Measurements from ENCODE around the gene MSL3B.

MSL3B gene

DNA sequence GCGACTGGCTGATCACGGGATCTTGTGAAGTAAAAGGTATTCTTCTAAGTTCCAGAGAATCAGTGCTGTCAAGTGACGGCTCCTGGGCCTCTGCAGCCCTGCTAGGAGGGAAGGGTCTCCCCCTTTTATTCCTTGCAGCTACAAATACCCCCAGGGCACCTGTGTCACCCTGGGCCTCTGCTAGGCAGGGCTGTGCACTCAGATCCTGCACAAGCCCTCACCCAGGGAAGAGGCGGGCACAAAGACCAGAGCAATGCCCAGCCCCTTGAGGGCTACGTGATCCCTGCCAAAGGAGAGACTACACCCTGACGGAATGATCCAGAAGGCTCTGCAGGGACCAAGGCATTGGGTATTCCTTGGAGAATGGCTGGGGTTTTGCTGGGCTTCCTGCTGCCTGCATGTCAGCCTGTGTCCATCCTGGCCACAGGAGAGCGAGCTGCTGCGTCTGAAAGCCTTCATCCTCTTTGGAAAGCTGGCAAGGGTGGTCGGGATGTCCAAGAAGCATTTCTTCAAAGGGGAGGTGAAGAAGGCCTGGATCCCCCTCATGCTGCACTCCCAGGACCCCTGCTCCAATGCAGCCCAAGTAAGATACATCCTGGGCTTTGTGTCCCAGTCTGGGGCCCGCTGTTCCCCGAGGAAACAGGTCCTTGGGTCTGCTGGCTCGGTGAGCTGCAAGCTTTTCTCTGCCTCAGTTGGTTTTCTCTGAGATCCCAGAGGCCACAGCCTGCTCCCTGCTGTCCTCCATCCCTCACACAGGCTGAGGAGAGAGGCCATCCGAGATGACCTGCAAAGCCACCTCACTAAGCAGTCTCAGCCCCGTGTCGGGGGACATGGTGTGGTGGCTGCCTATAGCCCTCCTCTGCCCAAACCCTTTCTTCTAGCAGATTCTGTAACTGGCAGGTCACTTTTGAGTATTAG lies 38.7 kb downstream of the MSL3B start:
- Histone ChIP-seq H3K9me3 (replicated peaks in 1 of 2; ENCODE audit: control insufficient read depth in 2 of 2, insufficient read depth in 1 of 2, low read depth in 1 of 2, low read length in 2 of 2) (no peaks in the 10 kb centered on the region), H2AFZ (ENCODE audit: low read length) (no peak overlapping the region), H3K27ac (replicated peaks; ENCODE audit: low read length) (no peak overlapping the region), H2BK5ac (ENCODE audit: low read length) (no peak overlapping the region), H4K91ac (ENCODE audit: low read depth, low read length, poor library complexity) (no peak overlapping the region), H2BK15ac (ENCODE audit: low read length) (no peak overlapping the region), H3K4me3 (ENCODE audit: low read length in 2 of 2) (no peak overlapping the region), H3K14ac (ENCODE audit: low read length) (no peak overlapping the region), H3K4me1 (ENCODE audit: control insufficient read depth in 2 of 2, insufficient read depth in 1 of 2, low read depth in 1 of 2, low read length in 2 of 2) (peaks cover 6% of the 10 kb centered on the region in 2 donors), H2BK12ac (ENCODE audit: low read length) (peak overlapping the region; percentile 11), H3K4me2 (ENCODE audit: insufficient read depth, low read length, poor library complexity, severe bottlenecking) (no peak overlapping the region), H3K27me3 (ENCODE audit: control insufficient read depth in 3 of 3, insufficient read depth in 3 of 3, low read depth in 1 of 3, low read length in 3 of 3) (no peaks in the 10 kb centered on the region), H3K23ac (ENCODE audit: low read depth, low read length, poor library complexity) (no peak overlapping the region), H3K9ac (ENCODE audit: low read depth, low read length, poor library complexity) (no peak overlapping the region), H3K4ac (ENCODE audit: low read length) (no peak overlapping the region), H4K8ac (ENCODE audit: low read depth, low read length) (peak overlapping the region; percentile 92), H3K79me1 (ENCODE audit: low read depth, low read length) (peaks cover 1% of the 10 kb centered on the region), H2AK5ac (ENCODE audit: low read depth, low read length) (peak overlapping the region; percentile 8), H3K36me3 (replicated peaks in 1 of 2; ENCODE audit: control insufficient read depth in 2 of 2, insufficient read depth in 2 of 2, low read length in 2 of 2) (peaks cover 4 to 14% of the 10 kb centered on the region in 2 donors), H2BK120ac (ENCODE audit: low read depth, low read length) (no peak overlapping the region), H3K18ac (ENCODE audit: low read length) (peak overlapping the region; percentile 41)
- no peak for DNase-seq (ENCODE audit: low spot score)
- WGBS, 2 donors (ENCODE audit: extremely low coverage in 2 of 2, insufficient read length in 2 of 2, insufficient replicate concordance in 1 of 2): no CpG with 5 or more reads among the region's 15 CpGs

DNA sequence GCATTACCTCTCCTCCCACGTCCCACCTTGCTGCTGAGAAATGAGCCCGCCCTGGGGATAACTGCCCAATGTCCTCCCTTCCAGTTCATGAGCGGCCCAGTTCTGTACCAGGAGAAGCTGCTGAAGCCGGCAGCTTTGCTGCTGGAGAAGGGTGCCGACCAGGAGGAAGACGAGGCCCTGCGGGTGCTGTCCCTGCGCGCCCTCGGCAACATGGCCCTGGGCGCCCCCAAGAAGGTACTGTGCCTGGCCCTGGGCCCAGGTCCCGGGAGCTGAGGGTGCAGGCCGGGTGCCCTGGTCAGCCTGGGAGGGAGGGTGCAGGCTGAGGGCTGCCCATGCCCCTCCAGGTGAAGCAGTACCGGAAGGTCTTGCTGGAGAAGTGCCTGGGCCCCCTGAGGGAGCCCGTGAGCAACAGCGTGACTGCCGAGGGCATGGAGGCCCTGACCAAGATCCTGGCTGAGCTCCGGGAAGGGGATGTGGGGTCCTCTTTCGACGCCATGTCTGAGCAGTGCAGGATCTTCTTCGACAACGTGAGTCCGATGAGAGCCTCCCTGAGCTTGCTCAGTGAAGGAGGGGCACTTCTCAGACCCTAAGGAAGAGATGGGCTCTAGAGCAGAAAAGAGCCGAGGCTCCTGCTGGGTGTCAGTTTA lies 39.5 kb downstream of the MSL3B start:
- Histone ChIP-seq H2AFZ (ENCODE audit: low read length) (no peak overlapping the region), H3K23ac (ENCODE audit: low read depth, low read length, poor library complexity) (no peak overlapping the region), H4K91ac (ENCODE audit: low read depth, low read length, poor library complexity) (no peak overlapping the region), H3K9me3 (replicated peaks in 1 of 2; ENCODE audit: control insufficient read depth in 2 of 2, insufficient read depth in 1 of 2, low read depth in 1 of 2, low read length in 2 of 2) (no peaks in the 10 kb centered on the region), H3K27me3 (ENCODE audit: control insufficient read depth in 3 of 3, insufficient read depth in 3 of 3, low read depth in 1 of 3, low read length in 3 of 3) (no peaks in the 10 kb centered on the region), H3K14ac (ENCODE audit: low read length) (peak overlapping the region; percentile 31), H3K4me3 (ENCODE audit: low read length in 2 of 2) (no peak overlapping the region), H3K9ac (ENCODE audit: low read depth, low read length, poor library complexity) (peak overlapping the region; percentile 16), H3K4me2 (ENCODE audit: insufficient read depth, low read length, poor library complexity, severe bottlenecking) (no peak overlapping the region), H3K4me1 (ENCODE audit: control insufficient read depth in 2 of 2, insufficient read depth in 1 of 2, low read depth in 1 of 2, low read length in 2 of 2) (peaks cover 6% of the 10 kb centered on the region in 2 donors), H2AK5ac (ENCODE audit: low read depth, low read length) (peak overlapping the region; percentile 90), H2BK15ac (ENCODE audit: low read length) (peak overlapping the region; percentile 58), H4K8ac (ENCODE audit: low read depth, low read length) (no peak overlapping the region), H3K18ac (ENCODE audit: low read length) (peak overlapping the region; percentile 51), H3K36me3 (replicated peaks in 1 of 2; ENCODE audit: control insufficient read depth in 2 of 2, insufficient read depth in 2 of 2, low read length in 2 of 2) (peaks cover 2 to 7% of the 10 kb centered on the region in 2 donors), H2BK120ac (ENCODE audit: low read depth, low read length) (no peak overlapping the region), H3K4ac (ENCODE audit: low read length) (peak overlapping the region; percentile 27), H2BK12ac (ENCODE audit: low read length) (peak overlapping the region; percentile 95), H3K27ac (replicated peaks; ENCODE audit: low read length) (no peak overlapping the region), H3K79me1 (ENCODE audit: low read depth, low read length) (peaks cover 1% of the 10 kb centered on the region), H2BK5ac (ENCODE audit: low read length) (no peak overlapping the region)
- no peak for DNase-seq (ENCODE audit: low spot score)
- no CpG with 5 or more reads among the region's 24 CpGs for WGBS, 2 donors (ENCODE audit: extremely low coverage in 2 of 2, insufficient read length in 2 of 2, insufficient replicate concordance in 1 of 2)

GRCh38 chr2:233824373-233824772 lies 43.8 kb downstream of the MSL3B start:
- Histone ChIP-seq H4K91ac (ENCODE audit: low read depth, low read length, poor library complexity) (no peak overlapping the region), H3K4me1 (ENCODE audit: control insufficient read depth in 2 of 2, insufficient read depth in 1 of 2, low read depth in 1 of 2, low read length in 2 of 2) (peaks cover 0 to 3% of the 10 kb centered on the region in 2 donors), H2BK12ac (ENCODE audit: low read length) (no peak overlapping the region), H4K8ac (ENCODE audit: low read depth, low read length) (no peak overlapping the region), H2AK5ac (ENCODE audit: low read depth, low read length) (no peak overlapping the region), H3K14ac (ENCODE audit: low read length) (no peak overlapping the region), H2BK120ac (ENCODE audit: low read depth, low read length) (no peak overlapping the region), H3K36me3 (replicated peaks in 1 of 2; ENCODE audit: control insufficient read depth in 2 of 2, insufficient read depth in 2 of 2, low read length in 2 of 2) (no peaks in the 10 kb centered on the region), H3K4me3 (ENCODE audit: low read length in 2 of 2) (no peak overlapping the region), H2BK5ac (ENCODE audit: low read length) (no peak overlapping the region), H2AFZ (ENCODE audit: low read length) (no peak overlapping the region), H3K4ac (ENCODE audit: low read length) (no peak overlapping the region), H3K27ac (replicated peaks; ENCODE audit: low read length) (no peak overlapping the region), H3K4me2 (ENCODE audit: insufficient read depth, low read length, poor library complexity, severe bottlenecking) (peak overlapping the region; percentile 11), H3K9me3 (replicated peaks in 1 of 2; ENCODE audit: control insufficient read depth in 2 of 2, insufficient read depth in 1 of 2, low read depth in 1 of 2, low read length in 2 of 2) (no peaks in the 10 kb centered on the region), H3K23ac (ENCODE audit: low read depth, low read length, poor library complexity) (no peak overlapping the region), H3K9ac (ENCODE audit: low read depth, low read length, poor library complexity) (no peak overlapping the region), H3K79me1 (ENCODE audit: low read depth, low read length) (no peaks in the 10 kb centered on the region), H3K18ac (ENCODE audit: low read length) (no peak overlapping the region), H2BK15ac (ENCODE audit: low read length) (no peak overlapping the region), H3K27me3 (ENCODE audit: control insufficient read depth in 3 of 3, insufficient read depth in 3 of 3, low read depth in 1 of 3, low read length in 3 of 3) (peaks cover 0 to 3% (median 0%) of the 10 kb centered on the region in 3 experiments)
- DNase-seq (ENCODE audit: low spot score): no peak
- WGBS, 2 donors (ENCODE audit: extremely low coverage in 2 of 2, insufficient read length in 2 of 2, insufficient replicate concordance in 1 of 2): no CpG with 5 or more reads among the region's 7 CpGs

GRCh38 chr2:233823731-233824121 lies 44.5 kb downstream of the MSL3B start:
- H4K8ac ChIP-seq (ENCODE audit: low read depth, low read length): peak overlapping the region; percentile 1
- H3K4ac ChIP-seq (ENCODE audit: low read length): no peak overlapping the region
- H3K4me2 ChIP-seq (ENCODE audit: insufficient read depth, low read length, poor library complexity, severe bottlenecking): no peak overlapping the region
- H2BK15ac ChIP-seq (ENCODE audit: low read length): no peak overlapping the region
- no peaks in the 10 kb centered on the region for H3K79me1 ChIP-seq (ENCODE audit: low read depth, low read length)
- WGBS, 2 donors (ENCODE audit: extremely low coverage in 2 of 2, insufficient read length in 2 of 2, insufficient replicate concordance in 1 of 2): no CpG with 5 or more reads among the region's 8 CpGs
- H2BK120ac ChIP-seq (ENCODE audit: low read depth, low read length): no peak overlapping the region
- H3K18ac ChIP-seq (ENCODE audit: low read length): peak overlapping the region; percentile 41
- DNase-seq (ENCODE audit: low spot score): no peak
- no peak overlapping the region for H2BK5ac ChIP-seq (ENCODE audit: low read length)
- no peak overlapping the region for H3K23ac ChIP-seq (ENCODE audit: low read depth, low read length, poor library complexity)
- no peaks in the 10 kb centered on the region for H3K36me3 ChIP-seq (replicated peaks in 1 of 2; ENCODE audit: control insufficient read depth in 2 of 2, insufficient read depth in 2 of 2, low read length in 2 of 2)
- no peak overlapping the region for H3K27ac ChIP-seq (replicated peaks; ENCODE audit: low read length)
- H2AK5ac ChIP-seq (ENCODE audit: low read depth, low read length): peak overlapping the region; percentile 88
- H3K9ac ChIP-seq (ENCODE audit: low read depth, low read length, poor library complexity): no peak overlapping the region
- H4K91ac ChIP-seq (ENCODE audit: low read depth, low read length, poor library complexity): no peak overlapping the region
- H2BK12ac ChIP-seq (ENCODE audit: low read length): no peak overlapping the region
- no peak overlapping the region for H2AFZ ChIP-seq (ENCODE audit: low read length)
- no peaks in the 10 kb centered on the region for H3K9me3 ChIP-seq (replicated peaks in 1 of 2; ENCODE audit: control insufficient read depth in 2 of 2, insufficient read depth in 1 of 2, low read depth in 1 of 2, low read length in 2 of 2)
- no peak overlapping the region for H3K4me3 ChIP-seq (ENCODE audit: low read length in 2 of 2)
- H3K4me1 ChIP-seq (ENCODE audit: control insufficient read depth in 2 of 2, insufficient read depth in 1 of 2, low read depth in 1 of 2, low read length in 2 of 2): peaks cover 0 to 2% of the 10 kb centered on the region in 2 donors
- no peak overlapping the region for H3K14ac ChIP-seq (ENCODE audit: low read length)
- H3K27me3 ChIP-seq (ENCODE audit: control insufficient read depth in 3 of 3, insufficient read depth in 3 of 3, low read depth in 1 of 3, low read length in 3 of 3): peaks cover 0 to 3% (median 0%) of the 10 kb centered on the region in 3 experiments
